HG02943 (cell line): ENCODE data around the gene WWP2.
"Not testable (repeated sequence)": the region's sequence is repeated elsewhere in the genome, so short reads cannot be mapped to it uniquely, and the experiment has no call there.

Source experiments
- ATAC-seq: cut with Tn5 transposase; IDR thresholded peaks from one replicate; pipeline ENCODE4 v1.9.1; 2021; ENCODE audit warnings: mild to moderate bottlenecking, low read depth, moderate library complexity; ENCODE audit not compliant: unreplicated experiment

The WWP2 gene

GRCh38 chr16:69939821-69940585 is 177.9 kb downstream of the WWP2 start:
- ATAC-seq, result no peak

- ATAC-seq, result no peak
Observed at GRCh38 chr16:69940676-69941075, 178.5 kb downstream of the WWP2 start.

- ATAC-seq, result no peak
Observed at GRCh38 chr16:69941251-69942098, 179.3 kb downstream of the WWP2 start.

GRCh38 chr16:69942099-69942491 is 180.0 kb downstream of the WWP2 start:
- ATAC-seq, result no peak

GRCh38 chr16:69942627-69943170 is 180.6 kb downstream of the WWP2 start:
- no peak for ATAC-seq

- ATAC-seq, result not testable (repeated sequence)
Observed at GRCh38 chr16:69943241-69944036, 181.3 kb downstream of the WWP2 start.

GRCh38 chr16:69950411-69950810 is 188.3 kb downstream of the WWP2 start:
- not testable (repeated sequence) for ATAC-seq

- ATAC-seq, result not testable (repeated sequence)
Observed at GRCh38 chr16:69951017-69951671, 189.0 kb downstream of the WWP2 start, which contains the start of gene CLEC18A. Gene CLEC18A (plus strand): TSS chr16:69951334. CDS start chr16:69951367, 33 bp downstream.

- not testable (repeated sequence) for ATAC-seq
Observed at GRCh38 chr16:69951672-69952031, 189.5 kb downstream of the WWP2 start.

- ATAC-seq, result not testable (repeated sequence)
Observed at GRCh38 chr16:69952116-69952515, 190.0 kb downstream of the WWP2 start.

GRCh38 chr16:69952572-69953355 is 190.6 kb downstream of the WWP2 start:
- ATAC-seq, result not testable (repeated sequence)

GRCh38 chr16:69954241-69954640 is 192.1 kb downstream of the WWP2 start:
- ATAC-seq, result not testable (repeated sequence)

- ATAC-seq, result not testable (repeated sequence)
Observed at GRCh38 chr16:69963312-69963711, 201.2 kb downstream of the WWP2 start.

- not testable (repeated sequence) for ATAC-seq
Observed at GRCh38 chr16:69964960-69965660, 203.0 kb downstream of the WWP2 start.

- ATAC-seq, result not testable (repeated sequence)
Observed at GRCh38 chr16:69965661-69966054, 203.5 kb downstream of the WWP2 start.

- not testable (repeated sequence) for ATAC-seq
Observed at GRCh38 chr16:69967688-69968087, 205.6 kb downstream of the WWP2 start.

- not testable (repeated sequence) for ATAC-seq
Observed at GRCh38 chr16:69968125-69968524, 206.0 kb downstream of the WWP2 start.

GRCh38 chr16:69969657-69970056 is 207.5 kb downstream of the WWP2 start:
- not testable (repeated sequence) for ATAC-seq
